Measurements from ENCODE around the gene P3H2. TPM values are rescaled to one million over a fixed set of nuclear protein-coding genes. Genes with fewer than 3 reads are reported as not detected.
"Not testable (repeated sequence)": the region's sequence is repeated elsewhere in the genome, so short reads cannot be mapped to it uniquely, and the experiment has no call there.

P3H2 gene
- total RNA-seq, 4 donors from 2014 or later = 0.70 to 23.1 (median 7.5) TPM

GRCh38 chr3:190083635-190084034 is 37.1 kb downstream of the P3H2 start:
- no peaks in the 10 kb centered on the region for H3K9me3 ChIP-seq
- no peaks in the 10 kb centered on the region for H3K27me3 ChIP-seq
- no peaks in the 10 kb centered on the region for H3K4me1 ChIP-seq
- no peak for DNase-seq
- no peak overlapping the region for H3K27ac ChIP-seq
- TF ChIP-seq CTCF (IDR thresholded peaks at IDR 0.05) (no peak), POLR2A (IDR thresholded peaks at IDR 0.05) (no peak)
- H3K36me3 ChIP-seq = no peaks in the 10 kb centered on the region
- H3K4me3 ChIP-seq = no peak overlapping the region

- Histone ChIP-seq H3K36me3 (no peaks in the 10 kb centered on the region), H3K9me3 (no peaks in the 10 kb centered on the region), H3K27ac (no peak overlapping the region), H3K4me3 (no peak overlapping the region), H3K27me3 (no peaks in the 10 kb centered on the region), H3K4me1 (no peaks in the 10 kb centered on the region)
- TF ChIP-seq CTCF (IDR thresholded peaks at IDR 0.05) (no peak), POLR2A (IDR thresholded peaks at IDR 0.05) (no peak)
- DNase-seq = no peak
Observed at GRCh38 chr3:190081389-190081788, 39.3 kb downstream of the P3H2 start.

GRCh38 chr3:190079173-190079572 is 41.5 kb downstream of the P3H2 start:
- not testable (repeated sequence) for H3K27ac ChIP-seq, H3K4me3 ChIP-seq, H3K9me3 ChIP-seq, DNase-seq, H3K27me3 ChIP-seq, H3K4me1 ChIP-seq, H3K36me3 ChIP-seq

- H3K4me1 ChIP-seq = peaks cover 0 to 7% (median 2%) of the 10 kb centered on the region in 4 donors
- no peaks in the 10 kb centered on the region for H3K36me3 ChIP-seq
- peak overlapping the region in 1 of 4 donors; percentile 55 for H3K27ac ChIP-seq
Observed at GRCh38 chr3:190077395-190078045, 43.2 kb downstream of the P3H2 start.

GRCh38 chr3:190076601-190077394 is 43.9 kb downstream of the P3H2 start:
- no peaks in the 10 kb centered on the region for H3K27me3 ChIP-seq
- H3K36me3 ChIP-seq = no peaks in the 10 kb centered on the region
- no peak for DNase-seq
- H3K4me1 ChIP-seq = peaks cover 0 to 7% (median 2%) of the 10 kb centered on the region in 4 donors
- peak overlapping the region in 1 of 4 donors; percentile 55 for H3K27ac ChIP-seq
- H3K9me3 ChIP-seq = no peaks in the 10 kb centered on the region
- TF ChIP-seq CTCF (IDR thresholded peaks at IDR 0.05) (no peak), POLR2A (IDR thresholded peaks at IDR 0.05) (no peak)
- no peak overlapping the region for H3K4me3 ChIP-seq

More at GRCh38 chr3:190077395-190078045, 43.2 kb downstream of the P3H2 start:
- H3K4me3 ChIP-seq = no peak overlapping the region
- DNase-seq = no peak
- no peaks in the 10 kb centered on the region for H3K27me3 ChIP-seq
- TF ChIP-seq CTCF (IDR thresholded peaks at IDR 0.05) (no peak), POLR2A (IDR thresholded peaks at IDR 0.05) (no peak)
- H3K9me3 ChIP-seq = no peaks in the 10 kb centered on the region

GRCh38 chr3:190076136-190076535 is 44.6 kb downstream of the P3H2 start:
- peaks cover 0 to 7% (median 2%) of the 10 kb centered on the region in 4 donors for H3K4me1 ChIP-seq
- TF ChIP-seq POLR2A (IDR thresholded peaks at IDR 0.05) (no peak), CTCF (IDR thresholded peaks at IDR 0.05) (no peak)

More at GRCh38 chr3:190076136-190076535, 44.6 kb downstream of the P3H2 start:
- no peak for DNase-seq
- H3K9me3 ChIP-seq = no peaks in the 10 kb centered on the region
- no peaks in the 10 kb centered on the region for H3K27me3 ChIP-seq
- no peak overlapping the region for H3K4me3 ChIP-seq
- H3K27ac ChIP-seq = peak overlapping the region in 1 of 4 donors; percentile 55
- no peaks in the 10 kb centered on the region for H3K36me3 ChIP-seq
